NCI-H1436 (cell line): ENCODE measurements around the gene DACH2.
"Not testable (repeated sequence)": the region's sequence is repeated elsewhere in the genome, so short reads cannot be mapped to it uniquely, and the experiment has no call there.

Experiments
- DNase-seq: peaks from one replicate; lab custom pipeline; 2025; lab: John Stamatoyannopoulos, UW

The DACH2 gene

GRCh38 chrX:86148024-86148511 lies at the start of gene DACH2:
DACH2 (plus strand) TSS chrX:86148451.
- DNase-seq: peak; percentile 65

GRCh38 chrX:86102341-86102740 lies 45.9 kb upstream of the DACH2 start:
- no peak for DNase-seq

GRCh38 chrX:86103061-86103460 lies 45.2 kb upstream of the DACH2 start:
- no peak for DNase-seq

GRCh38 chrX:86104526-86104925 lies 43.7 kb upstream of the DACH2 start:
- no peak for DNase-seq

- DNase-seq: no peak
Observed at GRCh38 chrX:86121916-86122315, 26.3 kb upstream of the DACH2 start.

GRCh38 chrX:86133761-86134160 lies 14.5 kb upstream of the DACH2 start:
- peak; percentile 2 for DNase-seq

- no peak for DNase-seq
Observed at GRCh38 chrX:86137071-86137470, 11.2 kb upstream of the DACH2 start.

- DNase-seq: no peak
Observed at GRCh38 chrX:86141786-86142185, 6.5 kb upstream of the DACH2 start.

GRCh38 chrX:86146102-86146501 lies 2.1 kb upstream of the DACH2 start:
- DNase-seq: no peak

GRCh38 chrX:86148594-86148993 lies 343 bp downstream of the DACH2 start:
- no peak for DNase-seq

GRCh38 chrX:86149119-86149518 lies 868 bp downstream of the DACH2 start:
- no peak for DNase-seq

GRCh38 chrX:86154553-86154952 lies 6.3 kb downstream of the DACH2 start:
- no peak for DNase-seq

- DNase-seq: peak; percentile 13
Observed at GRCh38 chrX:86171366-86171765, 23.1 kb downstream of the DACH2 start.

- DNase-seq: no peak
Observed at GRCh38 chrX:86178906-86179305, 30.7 kb downstream of the DACH2 start.

- not testable (repeated sequence) for DNase-seq
Observed at GRCh38 chrX:86181325-86181724, 33.1 kb downstream of the DACH2 start.

- no peak for DNase-seq
Observed at GRCh38 chrX:86192827-86193226, 44.6 kb downstream of the DACH2 start.

GRCh38 chrX:86194758-86195157 lies 46.5 kb downstream of the DACH2 start:
- no peak for DNase-seq

GRCh38 chrX:86195343-86195742 lies 47.1 kb downstream of the DACH2 start:
- DNase-seq: no peak

- DNase-seq: no peak
Observed at GRCh38 chrX:86197815-86198214, 49.6 kb downstream of the DACH2 start.

GRCh38 chrX:86210772-86211171 lies 62.5 kb downstream of the DACH2 start:
- no peak for DNase-seq

GRCh38 chrX:86215260-86215659 lies 67.0 kb downstream of the DACH2 start:
- no peak for DNase-seq

GRCh38 chrX:86237482-86237881 lies 89.2 kb downstream of the DACH2 start:
- no peak for DNase-seq

- DNase-seq: no peak
Observed at GRCh38 chrX:86241547-86241946, 93.3 kb downstream of the DACH2 start.

GRCh38 chrX:86263526-86263925 lies 115.3 kb downstream of the DACH2 start:
- DNase-seq: no peak

GRCh38 chrX:86295293-86295692 lies 147.0 kb downstream of the DACH2 start:
- DNase-seq: no peak
